HG02884 (cell line): ENCODE data around the gene GABRG3.

ENCODE experiments used
- ATAC-seq: cut with Tn5 transposase; IDR thresholded peaks from one replicate; pipeline ENCODE4 v1.9.1; 2021; ENCODE audit warnings: mild to moderate bottlenecking, moderate library complexity; ENCODE audit not compliant: unreplicated experiment

GABRG3 gene

DNA sequence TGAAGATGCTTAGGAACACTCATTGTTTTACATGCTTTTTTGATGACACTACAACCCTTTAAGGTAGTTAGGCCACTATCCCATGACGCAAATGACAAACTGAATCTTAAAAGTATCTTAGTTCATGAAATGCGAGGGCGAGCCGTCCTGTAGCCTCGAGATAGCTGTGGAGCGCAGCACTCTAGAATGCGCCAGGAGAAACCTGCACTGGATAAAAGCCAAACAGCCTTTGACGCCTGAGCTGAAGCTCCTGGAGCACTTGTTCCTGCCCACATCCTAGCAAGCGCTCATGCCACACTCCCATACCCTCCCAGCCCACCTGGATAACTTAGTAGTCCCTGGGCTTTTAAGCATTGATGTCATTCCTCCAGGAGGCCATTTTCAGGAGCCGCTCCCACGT lies 516.9 kb downstream of the GABRG3 start:
- no peak for ATAC-seq

DNA sequence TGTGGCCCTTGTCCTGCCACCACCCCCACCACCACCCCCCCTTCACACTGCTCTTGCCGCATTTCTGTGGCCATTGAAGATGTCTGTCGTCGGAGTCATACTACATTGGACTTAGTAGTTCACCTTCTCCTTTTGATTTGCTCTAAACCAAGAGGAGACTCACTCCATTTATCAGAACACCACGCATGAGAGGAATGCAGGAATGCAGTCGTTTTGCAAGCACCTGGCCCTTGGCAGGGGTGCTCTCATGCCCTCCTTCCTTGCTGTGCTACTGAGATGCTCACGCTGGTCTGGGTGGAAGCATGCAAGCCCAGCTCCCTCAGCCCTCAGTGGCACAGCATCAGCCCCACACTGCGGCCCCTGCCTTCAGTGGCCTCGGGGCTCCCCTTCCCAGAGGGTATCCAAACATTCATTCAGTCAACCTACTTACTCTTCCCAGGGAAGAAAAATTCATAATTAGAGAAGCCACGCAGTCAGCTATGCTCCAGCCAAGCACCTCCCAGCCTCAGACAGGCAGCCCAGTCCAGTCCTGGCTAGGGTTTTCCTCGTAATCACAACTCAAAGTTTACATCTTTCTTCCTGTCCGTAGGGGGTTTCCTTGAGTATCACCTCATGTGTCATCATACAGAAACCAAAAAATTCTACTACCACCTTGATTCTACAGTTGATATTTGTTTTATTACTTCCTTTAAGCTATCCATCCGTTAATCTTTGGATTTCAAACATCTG lies 520.0 kb downstream of the GABRG3 start:
- no peak for ATAC-seq

- ATAC-seq: no peak
Measured at GRCh38 chr15:27491666-27492621, 521.0 kb downstream of the GABRG3 start.

DNA sequence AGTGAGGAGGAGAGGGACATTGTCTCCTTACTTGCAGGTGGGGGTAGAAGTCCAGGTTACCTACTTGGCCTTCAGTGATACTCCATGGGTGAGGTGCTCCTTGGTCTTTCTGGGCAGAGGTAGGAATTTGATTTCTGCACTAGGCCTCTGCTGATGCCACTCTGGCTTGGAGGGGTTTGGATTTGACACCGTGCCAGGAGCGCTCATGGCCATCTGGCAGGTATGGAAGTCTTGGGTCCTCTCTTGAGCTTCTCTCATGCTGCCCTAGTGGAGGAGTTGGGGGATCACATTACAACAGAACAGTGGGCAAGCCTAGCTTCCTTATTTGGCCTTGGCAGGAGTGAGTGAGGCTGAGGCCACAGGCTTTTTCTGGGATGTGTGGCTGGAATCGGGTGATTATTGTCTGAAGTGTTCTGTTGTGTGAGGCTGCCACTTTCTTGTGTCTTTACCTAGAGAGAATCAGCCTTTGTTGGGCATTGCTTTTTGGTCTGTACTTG lies 525.0 kb downstream of the GABRG3 start:
- no peak for ATAC-seq

- no peak for ATAC-seq
Measured at GRCh38 chr15:27498700-27499099, 527.7 kb downstream of the GABRG3 start.

DNA sequence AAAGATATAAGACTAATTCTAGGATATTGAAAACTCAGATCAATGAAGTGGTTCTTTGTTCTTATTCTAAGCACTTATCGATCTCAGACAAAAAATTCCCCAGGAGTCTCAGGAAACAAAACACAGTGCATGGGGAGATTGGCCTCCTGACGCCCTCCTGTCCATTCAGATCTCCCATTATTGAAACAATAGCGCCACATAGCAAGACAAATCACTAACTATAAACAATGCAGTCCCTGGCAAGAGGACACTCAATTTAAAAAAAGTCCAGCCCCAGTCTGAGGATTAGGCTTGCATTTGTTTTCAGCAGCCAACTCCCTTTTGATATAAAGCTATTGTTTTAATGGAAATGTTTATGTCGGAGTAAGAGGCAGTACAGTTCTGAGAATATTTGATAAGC lies 528.2 kb downstream of the GABRG3 start:
- ATAC-seq: no peak

- ATAC-seq: no peak
Measured at GRCh38 chr15:27499719-27500118, 528.7 kb downstream of the GABRG3 start.

DNA sequence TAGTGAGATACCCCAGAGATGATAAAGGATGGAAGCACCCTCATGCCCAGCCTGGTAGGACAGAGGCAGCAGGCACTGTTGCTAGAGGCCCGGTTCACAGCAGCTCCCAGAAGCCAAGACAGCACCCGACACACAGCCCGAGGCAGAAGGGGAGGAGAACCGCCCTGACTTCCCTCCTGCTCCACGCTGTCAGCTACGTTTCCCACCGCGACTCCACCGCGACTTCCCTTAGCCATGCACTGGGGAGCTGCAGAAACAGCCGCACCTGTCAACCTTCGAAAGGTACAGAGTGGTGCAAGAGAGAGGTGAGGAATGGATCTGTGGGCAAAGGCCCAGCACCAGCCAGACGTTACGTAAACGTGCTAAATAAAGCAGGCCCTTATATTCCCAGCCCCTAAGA lies 529.2 kb downstream of the GABRG3 start:
- no peak for ATAC-seq

- ATAC-seq: no peak
Measured at GRCh38 chr15:27506752-27507151, 535.8 kb downstream of the GABRG3 start.

DNA sequence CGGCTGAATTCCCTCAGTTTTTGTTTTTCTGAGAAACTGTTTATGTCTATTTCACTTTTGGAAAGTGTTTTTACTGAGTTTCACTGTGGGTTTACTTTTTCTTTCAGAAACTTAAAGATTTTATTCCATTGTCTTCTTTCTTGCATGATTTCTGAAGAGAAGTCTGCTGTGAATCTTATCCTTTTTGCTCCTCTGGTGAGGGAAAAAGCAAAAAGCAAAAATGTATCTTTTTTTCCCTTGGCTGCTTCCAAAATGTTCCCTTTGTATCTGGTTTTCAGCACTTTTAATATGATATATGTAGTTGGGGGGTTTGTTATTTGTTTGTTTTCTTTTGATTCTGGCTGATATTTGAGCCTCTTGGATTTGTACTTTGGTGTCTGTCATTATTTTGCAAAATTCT lies 538.0 kb downstream of the GABRG3 start:
- no peak for ATAC-seq

- no peak for ATAC-seq
Measured at GRCh38 chr15:27512281-27513001, 541.5 kb downstream of the GABRG3 start.

DNA sequence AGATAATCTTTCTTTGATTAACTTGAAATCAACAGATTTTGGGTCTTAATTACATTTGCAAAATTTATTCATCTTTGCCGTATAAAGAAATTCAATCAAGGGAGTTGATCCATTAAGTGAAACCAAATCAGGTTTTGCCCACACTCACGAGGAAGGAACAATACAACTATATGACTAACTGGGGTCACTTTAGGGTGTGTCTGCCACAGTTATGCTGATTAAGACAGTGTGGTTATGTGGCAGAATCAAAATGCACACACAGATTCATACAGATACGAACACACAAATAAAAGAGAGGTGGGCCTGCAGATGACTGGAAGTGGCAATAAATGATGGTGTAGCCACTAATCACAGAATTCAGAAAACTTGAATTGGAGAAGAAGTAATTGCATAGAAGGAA lies 543.5 kb downstream of the GABRG3 start:
- ATAC-seq: no peak

- ATAC-seq: no peak
Measured at GRCh38 chr15:27527490-27528067, 556.6 kb downstream of the GABRG3 start.

- ATAC-seq: no peak
Measured at GRCh38 chr15:27529399-27529798, 558.4 kb downstream of the GABRG3 start.

GRCh38 chr15:27530994-27531393 lies 560.0 kb downstream of the GABRG3 start:
- no peak for ATAC-seq

DNA sequence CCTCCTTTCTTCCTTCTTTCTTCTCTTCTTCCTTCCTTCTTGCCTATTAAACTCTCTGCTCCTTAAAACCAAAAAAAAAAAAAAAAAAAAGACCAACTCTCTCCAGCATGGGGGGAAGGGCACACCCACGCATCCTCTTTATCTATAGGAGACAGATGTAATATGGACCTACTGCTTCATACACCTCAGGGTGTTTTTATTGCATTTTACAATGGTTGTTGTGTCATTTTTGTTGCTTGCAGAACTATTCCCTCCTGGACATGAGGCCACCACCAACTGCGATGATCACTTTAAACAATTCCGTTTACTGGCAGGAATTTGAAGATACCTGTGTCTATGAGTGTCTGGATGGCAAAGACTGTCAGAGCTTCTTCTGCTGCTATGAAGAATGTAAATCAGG lies 561.4 kb downstream of the GABRG3 start:
- no peak for ATAC-seq

DNA sequence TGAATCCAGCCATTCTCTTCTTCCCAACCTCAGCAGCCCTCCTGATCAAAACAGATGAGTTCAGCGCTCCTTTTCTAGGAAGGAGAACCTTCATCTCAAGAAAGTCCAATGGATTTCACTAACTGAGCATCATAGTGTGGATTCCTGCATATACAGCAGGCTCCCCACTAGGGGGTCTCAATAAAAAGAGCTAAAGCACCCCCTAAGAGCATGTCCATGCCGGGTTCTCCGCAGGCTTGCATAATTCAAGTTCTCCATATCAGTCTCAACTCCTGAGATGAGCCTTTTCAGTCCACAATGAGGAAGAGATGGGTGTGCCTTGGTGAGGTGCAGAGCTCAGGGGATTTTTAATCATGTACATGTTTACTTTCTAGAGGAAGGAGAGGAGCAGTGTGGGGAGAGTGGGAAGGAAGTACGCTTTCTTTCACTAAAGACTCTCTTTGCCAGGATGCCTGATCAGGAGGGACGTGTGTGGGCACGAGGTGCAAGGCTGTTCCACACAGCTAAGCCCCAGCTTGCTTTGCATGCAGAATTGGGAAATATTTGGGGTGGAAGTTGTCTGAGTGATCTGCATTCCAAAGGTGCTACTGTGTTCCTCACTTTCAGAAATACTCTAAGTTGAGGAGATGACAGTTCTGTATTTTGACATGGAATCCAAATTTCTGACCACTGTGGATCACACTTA lies 564.6 kb downstream of the GABRG3 start:
- ATAC-seq: no peak

DNA sequence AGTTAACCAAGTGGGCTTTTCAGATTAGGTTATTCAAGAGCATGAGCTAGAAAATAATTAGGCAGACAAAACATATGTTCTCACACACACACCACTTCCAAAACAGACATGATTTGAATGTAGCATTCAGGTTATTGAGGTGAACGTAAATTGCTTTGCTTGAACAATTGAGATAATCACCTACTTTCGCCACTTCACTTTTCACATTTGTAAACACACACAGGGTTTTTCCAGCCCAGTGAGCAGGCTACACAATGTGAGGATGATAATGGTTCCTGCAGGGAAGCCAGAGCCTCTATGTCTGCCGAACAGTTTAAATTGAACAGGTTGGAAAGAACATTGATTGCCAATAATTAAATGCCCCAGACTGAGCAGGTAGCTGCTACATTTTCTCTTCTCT lies 567.3 kb downstream of the GABRG3 start:
- no peak for ATAC-seq

GRCh38 chr15:27541581-27541980 lies 570.6 kb downstream of the GABRG3 start:
- ATAC-seq: no peak

- ATAC-seq: no peak
Measured at GRCh38 chr15:27545494-27546255, 574.7 kb downstream of the GABRG3 start.
